Measurements from ENCODE around the gene COX8A. TPM values are rescaled to one million over a fixed set of nuclear protein-coding genes. Genes with fewer than 3 reads are reported as not detected.

Gene COX8A
- total and polyA plus RNA-seq, 2 of the 8 experiments (the other 6 are each of a cell fraction or from before 2014, with no cell fraction given), result 365 to 1,720 TPM

- TF ChIP-seq E2F6 (IDR thresholded peaks at IDR 0.05), result 0 out of 2 replicates have a peak, but pooled peaks have one; percentile 17
- peak; percentile 83; the same call in 1 of the 2 replicates for TF ChIP-seq GTF2F1 (IDR thresholded peaks at IDR 0.05; ENCODE audit: borderline replicate concordance, low read depth, low read length)
- no peak for TF ChIP-seq CHD2 (IDR thresholded peaks at IDR 0.05; ENCODE audit: low read length)
- no peak for TF ChIP-seq RFX5 (IDR thresholded peaks at IDR 0.05; ENCODE audit: borderline replicate concordance, low read depth, low read length)
- peak; percentile 91 for TF ChIP-seq ASH2L (IDR thresholded peaks at IDR 0.05; ENCODE audit: low read length)
- no peak for TF ChIP-seq CTBP2 (IDR thresholded peaks at IDR 0.05; ENCODE audit: borderline replicate concordance, insufficient read depth, insufficient read length, low read length)
- no peak for TF ChIP-seq RNF2 (IDR thresholded peaks at IDR 0.05; ENCODE audit: borderline replicate concordance, low read depth, low read length, missing control alignments, poor library complexity, severe bottlenecking)
- TF ChIP-seq CHD1 (IDR thresholded peaks at IDR 0.05; ENCODE audit: low read depth, low read length), result peak; percentile 45; the same call in 1 of the 2 replicates
- no peak for TF ChIP-seq BRCA1 (IDR thresholded peaks at IDR 0.05; ENCODE audit: low read depth, low read length)
- peak; percentile 32 for TF ChIP-seq KDM4A (IDR thresholded peaks at IDR 0.05; ENCODE audit: low read depth, low read length, severe bottlenecking)
- peak; percentile 14; the same call in 1 of the 2 replicates for TF ChIP-seq USF2 (IDR thresholded peaks at IDR 0.05; ENCODE audit: low read length)
- peak; percentile 77 for TF ChIP-seq POLR2AphosphoS5 (IDR thresholded peaks at IDR 0.05; ENCODE audit: low read depth, low read length)
- no peak for TF ChIP-seq SUZ12 (IDR thresholded peaks at IDR 0.05; ENCODE audit: low read length)
- peak; percentile 89 for TF ChIP-seq KDM5A (IDR thresholded peaks at IDR 0.05; ENCODE audit: low read length)
- no peak for TF ChIP-seq RXRA (IDR thresholded peaks at IDR 0.05; ENCODE audit: insufficient read depth, low read depth, low read length)
- peak; percentile 72; the same call in 1 of the 2 replicates for TF ChIP-seq MAX (IDR thresholded peaks at IDR 0.05)
These were observed 11.9 kb downstream of the COX8A start, which contains the start of gene OTUB1 (continued) for GRCh38 chr11:63986156-63986931.
